ENCODE measurements around the gene DTL.

DTL gene

GRCh38 chr1:212091438-212092121, 56.0 kb downstream of the DTL start:
- DNase-seq = no peak

DNA sequence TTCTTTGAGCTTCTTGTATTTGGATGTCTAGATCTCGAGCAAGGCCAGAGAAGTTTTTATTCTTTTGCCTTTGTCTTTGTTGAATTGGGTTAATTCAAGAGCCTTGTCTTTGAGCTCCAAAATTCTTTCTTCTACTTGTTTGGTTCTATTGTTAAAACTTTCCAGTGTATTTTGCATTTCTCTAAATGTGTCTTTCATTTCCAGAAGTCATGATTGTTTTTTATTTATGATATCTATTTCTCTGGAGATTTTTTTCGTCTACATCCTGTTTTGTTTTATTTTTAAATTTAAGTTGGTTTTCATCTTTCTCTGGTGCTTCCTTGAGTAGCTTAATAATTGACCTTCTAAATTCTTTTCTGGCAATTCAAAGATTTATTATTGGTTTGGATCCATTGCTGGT, 61.8 kb downstream of the DTL start:
- no peak for DNase-seq

- DNase-seq = no peak
Observed at GRCh38 chr1:212098310-212098709, 62.8 kb downstream of the DTL start.

GRCh38 chr1:212098771-212099170, 63.2 kb downstream of the DTL start:
- no peak for DNase-seq

- DNase-seq = no peak
Observed at GRCh38 chr1:212101251-212101650, 65.7 kb downstream of the DTL start.

GRCh38 chr1:212101735-212102134, 66.2 kb downstream of the DTL start:
- no peak for DNase-seq

DNA sequence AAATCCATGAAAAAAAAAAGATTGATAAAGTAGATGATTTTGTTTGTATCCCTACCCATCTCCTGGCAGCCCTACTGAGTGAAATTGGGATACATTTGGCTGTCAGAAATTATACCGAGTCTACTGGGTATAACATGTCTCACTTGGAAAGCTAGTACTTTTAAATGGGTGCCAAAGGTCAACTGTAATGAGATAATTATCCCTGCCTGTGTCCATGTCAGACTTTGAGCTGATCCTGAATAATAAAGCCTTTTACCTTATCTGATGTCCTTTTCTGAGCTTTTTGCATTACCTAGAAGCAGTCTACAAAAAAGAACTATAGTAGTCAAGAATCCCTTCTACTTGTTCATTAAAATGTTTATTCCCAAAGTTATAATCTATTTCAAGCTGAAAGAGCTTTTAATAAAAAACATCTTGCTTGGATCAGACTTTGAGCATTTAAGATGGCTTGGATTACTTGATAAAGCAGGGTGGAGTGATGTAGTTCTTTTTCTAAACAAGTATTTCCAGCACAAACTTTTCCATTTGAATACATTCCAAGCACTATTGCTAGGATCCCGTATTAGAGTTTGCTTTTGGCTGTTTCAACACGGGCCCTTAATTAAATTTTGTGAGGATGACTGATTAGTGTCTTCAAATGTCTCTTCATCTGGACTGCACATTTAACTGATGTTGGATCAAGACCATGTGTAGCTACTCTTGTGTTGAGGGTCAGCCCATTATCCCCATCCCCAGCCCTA, 69.2 kb downstream of the DTL start:
- no peak for DNase-seq

DNA sequence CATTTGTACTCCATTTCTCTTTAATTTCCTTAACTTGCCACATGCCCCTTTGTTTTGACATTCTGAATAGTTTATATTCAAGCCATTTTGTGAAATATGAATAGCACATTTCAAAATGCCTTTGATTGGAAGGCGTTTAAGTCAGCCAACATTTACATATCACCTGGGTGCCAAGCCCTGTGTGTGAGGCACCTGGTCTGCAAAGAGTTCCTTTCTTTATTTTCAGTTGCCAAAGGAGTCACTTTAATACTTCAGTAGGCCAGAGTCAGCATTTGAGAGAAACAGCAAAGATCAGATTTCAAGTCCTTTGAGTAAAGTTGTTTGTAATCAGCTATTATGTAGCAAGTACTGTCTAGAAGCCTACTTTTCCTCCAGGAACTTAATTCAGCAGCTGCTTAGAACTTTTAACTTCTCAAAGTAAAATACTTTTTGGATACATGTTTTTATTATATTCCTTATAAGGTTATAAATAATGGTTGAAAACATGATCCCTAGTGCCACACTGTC, 70.8 kb downstream of the DTL start:
- no peak for DNase-seq

DNA sequence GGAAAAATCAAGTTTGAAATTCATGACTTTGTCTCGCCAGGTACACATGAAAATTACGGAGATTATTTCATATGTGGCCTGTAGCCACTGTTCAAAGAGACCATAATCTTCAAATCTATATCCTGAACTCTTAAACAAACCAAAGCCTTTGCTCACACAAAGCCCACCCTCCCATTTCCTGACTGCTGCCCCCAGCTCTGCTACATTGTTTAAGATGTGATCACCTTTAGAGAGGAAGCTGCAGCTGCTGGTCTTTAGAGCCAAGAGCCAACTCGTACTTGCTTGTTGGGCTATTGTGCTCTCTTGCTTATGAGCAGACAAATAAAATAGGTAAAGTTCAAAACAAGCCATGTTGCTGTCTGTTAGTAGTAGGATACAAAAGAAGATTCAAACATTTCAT, 71.9 kb downstream of the DTL start:
- DNase-seq = no peak

DNA sequence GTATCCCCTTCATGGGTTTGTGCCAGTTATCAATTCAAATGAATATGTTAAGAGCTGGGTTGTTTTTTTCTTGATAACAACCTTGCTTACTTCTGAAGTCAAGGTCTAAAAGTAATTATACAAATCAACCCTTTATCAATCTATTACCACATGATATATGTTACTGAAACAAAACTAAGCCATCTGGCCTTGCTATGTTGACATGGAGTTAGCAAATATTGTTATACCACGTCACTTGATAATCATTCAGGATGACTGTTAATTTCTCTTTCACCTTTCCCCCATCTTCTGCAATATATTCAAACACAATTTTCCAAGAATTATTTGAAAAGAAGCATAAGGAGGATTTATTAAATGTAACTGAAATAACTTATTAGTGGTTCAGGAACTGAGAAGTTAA, 72.6 kb downstream of the DTL start:
- DNase-seq = no peak

- no peak for DNase-seq
Observed at GRCh38 chr1:212108981-212109380, 73.4 kb downstream of the DTL start.

- DNase-seq = no peak
Observed at GRCh38 chr1:212109728-212110127, 74.2 kb downstream of the DTL start.

- no peak for DNase-seq
Observed at GRCh38 chr1:212110617-212111016, 75.1 kb downstream of the DTL start.

- no peak for DNase-seq
Observed at GRCh38 chr1:212111536-212111935, 76.0 kb downstream of the DTL start.

- DNase-seq = no peak
Observed at GRCh38 chr1:212113706-212114105, 78.2 kb downstream of the DTL start.

GRCh38 chr1:212118167-212118871, 82.8 kb downstream of the DTL start:
- DNase-seq = no peak

- DNase-seq = no peak
Observed at GRCh38 chr1:212118872-212119260, 83.3 kb downstream of the DTL start.

DNA sequence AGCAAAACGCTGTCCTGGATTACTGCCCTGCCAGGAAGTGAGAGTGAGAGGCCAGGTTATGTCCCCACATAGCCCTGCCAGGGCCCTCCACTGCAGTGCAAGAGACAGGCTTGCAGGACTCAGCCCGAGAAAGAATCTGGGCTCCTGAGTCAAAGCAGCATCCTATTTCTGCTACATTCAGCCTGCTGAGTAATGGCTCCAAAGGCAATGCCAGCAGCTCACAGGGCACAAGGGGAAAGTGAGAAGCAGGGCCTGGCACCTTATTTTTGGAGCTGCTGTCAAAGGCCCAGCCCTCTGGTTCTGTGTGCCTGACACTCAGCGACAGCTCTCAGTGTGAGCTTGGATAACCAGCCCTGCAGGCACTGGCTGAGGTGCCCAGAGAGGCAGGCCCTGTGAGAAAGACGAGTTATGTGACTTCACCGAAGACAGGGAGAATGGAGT, 83.9 kb downstream of the DTL start:
- no peak for DNase-seq

GRCh38 chr1:212119863-212120262, 84.3 kb downstream of the DTL start:
- no peak for DNase-seq

- peak; percentile 17 for DNase-seq
Observed at GRCh38 chr1:212121779-212122178, 86.2 kb downstream of the DTL start.

- peak; percentile 9 for DNase-seq
Observed at GRCh38 chr1:212124690-212125582, 89.4 kb downstream of the DTL start.

DNA sequence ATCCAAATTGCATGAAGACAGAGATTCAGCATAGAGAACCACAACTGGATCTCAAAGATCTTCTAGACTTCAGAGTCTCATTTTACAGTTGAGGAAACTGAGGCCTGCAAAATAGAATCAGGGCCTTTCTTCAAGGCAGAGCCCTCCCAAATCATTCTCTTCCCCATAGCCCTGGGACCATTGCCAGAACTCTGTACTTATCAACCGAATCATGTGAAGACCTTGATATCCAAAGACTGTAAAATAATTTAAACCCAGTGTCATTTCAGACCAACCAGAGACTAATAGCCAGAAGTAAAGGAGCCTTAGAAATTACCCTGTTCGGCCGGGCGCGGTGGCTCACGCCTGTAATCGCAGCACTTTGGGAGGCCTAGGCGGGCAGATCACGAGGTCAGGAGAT, 90.1 kb downstream of the DTL start:
- DNase-seq = no peak

GRCh38 chr1:212127221-212127620, 91.7 kb downstream of the DTL start:
- no peak for DNase-seq

Data from HCEC 1CT (cell line).